Gastroesophageal sphincter (tissue), 3 donors: Measurements from ENCODE around the gene APBA1.

Source experiments
- CTCF ChIP-seq, 4 experiments: fragments of 200-600 bp in 2 of 4; fragments of 450-650 bp in 2 of 4; sonication (generic) in 1 of 4; IDR thresholded peaks; one replicate each; pipeline ENCODE4 v1.5.1; 2017 to 2019; ENCODE audit warnings: antibody characterized with exemption in 4 of 4, mild to moderate bottlenecking in 2 of 4, moderate library complexity in 2 of 4
- POLR2A ChIP-seq, 2 donors: fragments of 450-650 bp; IDR thresholded peaks; one replicate each; pipeline ENCODE4 v1.6.1; 2017; ENCODE audit warnings: antibody characterized with exemption in 2 of 2, mild to moderate bottlenecking in 2 of 2, moderate library complexity in 1 of 2
- POLR2AphosphoS5 ChIP-seq: sonication (generic); formaldehyde crosslinking; IDR thresholded peaks from one replicate; pipeline ENCODE4 v1.6.1; 2017; ENCODE audit warnings: antibody characterized with exemption

- TF ChIP-seq CTCF (IDR thresholded peaks at IDR 0.05) (no peak), POLR2AphosphoS5 (no peak), POLR2A (IDR thresholded peaks at IDR 0.05) (no peak)
Observed at GRCh38 chr9:69461103-69461887, 210.9 kb downstream of the APBA1 start.
